Esophagus squamous epithelium (tissue), 4 donors: ENCODE measurements around the gene FNBP1L.

Experiments used
- POLR2A ChIP-seq, 4 donors: fragments of 450-650 bp; IDR thresholded peaks; one replicate each; pipeline ENCODE4 v1.6.1; 2017; ENCODE audit warnings: antibody characterized with exemption in 4 of 4, mild to moderate bottlenecking in 4 of 4, moderate library complexity in 3 of 4
- TF ChIP-seq, protein P1 (sequence below), 6 experiments: fragments of 450-650 bp in 4 of 6; fragments of 200-600 bp in 2 of 6; sonication (generic) in 2 of 6; IDR thresholded peaks; one replicate each; pipeline ENCODE4 v1.5.1; 2016 to 2019; ENCODE audit warnings: antibody characterized with exemption in 6 of 6, mild to moderate bottlenecking in 4 of 6, moderate library complexity in 4 of 6

DNA sequence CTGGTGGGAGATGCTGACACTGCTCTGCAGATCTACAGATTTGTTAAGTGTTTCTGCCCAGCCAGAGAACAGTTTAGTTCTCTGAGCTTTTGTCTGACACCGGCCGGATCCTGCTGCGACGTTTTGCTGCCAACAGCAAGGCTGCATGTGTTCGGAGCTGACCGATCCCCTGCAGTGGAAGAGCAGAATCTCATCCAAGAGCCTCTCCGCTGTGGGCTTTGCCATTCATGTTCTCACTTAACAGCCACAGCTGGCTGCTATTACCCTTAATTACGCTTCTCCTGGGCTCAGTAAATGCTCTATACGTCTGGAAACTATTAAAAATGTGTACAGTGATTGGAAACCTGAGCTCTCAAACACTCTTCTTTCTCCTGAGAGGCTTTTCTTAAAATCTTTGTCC, 128.4 kb downstream of the FNBP1L start:
- TF ChIP-seq, protein P1, sequence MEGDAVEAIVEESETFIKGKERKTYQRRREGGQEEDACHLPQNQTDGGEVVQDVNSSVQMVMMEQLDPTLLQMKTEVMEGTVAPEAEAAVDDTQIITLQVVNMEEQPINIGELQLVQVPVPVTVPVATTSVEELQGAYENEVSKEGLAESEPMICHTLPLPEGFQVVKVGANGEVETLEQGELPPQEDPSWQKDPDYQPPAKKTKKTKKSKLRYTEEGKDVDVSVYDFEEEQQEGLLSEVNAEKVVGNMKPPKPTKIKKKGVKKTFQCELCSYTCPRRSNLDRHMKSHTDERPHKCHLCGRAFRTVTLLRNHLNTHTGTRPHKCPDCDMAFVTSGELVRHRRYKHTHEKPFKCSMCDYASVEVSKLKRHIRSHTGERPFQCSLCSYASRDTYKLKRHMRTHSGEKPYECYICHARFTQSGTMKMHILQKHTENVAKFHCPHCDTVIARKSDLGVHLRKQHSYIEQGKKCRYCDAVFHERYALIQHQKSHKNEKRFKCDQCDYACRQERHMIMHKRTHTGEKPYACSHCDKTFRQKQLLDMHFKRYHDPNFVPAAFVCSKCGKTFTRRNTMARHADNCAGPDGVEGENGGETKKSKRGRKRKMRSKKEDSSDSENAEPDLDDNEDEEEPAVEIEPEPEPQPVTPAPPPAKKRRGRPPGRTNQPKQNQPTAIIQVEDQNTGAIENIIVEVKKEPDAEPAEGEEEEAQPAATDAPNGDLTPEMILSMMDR (IDR thresholded peaks at IDR 0.05) = no peak
- TF ChIP-seq POLR2A (IDR thresholded peaks at IDR 0.05) = no peak
